C4-2B (cell line): ENCODE results near the gene PCDHGA3.
A peak's percentile ranks its signal among the peaks of the same experiment; 100 is the strongest.
"Not testable (repeated sequence)": the region's sequence is repeated elsewhere in the genome, so short reads cannot be mapped to it uniquely, and the experiment has no call there.

Experiments
- H3K27ac ChIP-seq: fragments of 450-650 bp; 2 replicates; pipeline ENCODE4 v1.5.1; 2017
- ZFX ChIP-seq: fragments of 450-650 bp; IDR thresholded peaks from 2 replicates; pipeline ENCODE4 v1.6.1; 2017
- TF ChIP-seq, protein P1 (sequence below): fragments of 450-650 bp; conservative IDR thresholded peaks from 2 replicates; pipeline ENCODE4 v1.5.1; 2017; ENCODE audit warnings: mild to moderate bottlenecking

PCDHGA3 gene

DNA sequence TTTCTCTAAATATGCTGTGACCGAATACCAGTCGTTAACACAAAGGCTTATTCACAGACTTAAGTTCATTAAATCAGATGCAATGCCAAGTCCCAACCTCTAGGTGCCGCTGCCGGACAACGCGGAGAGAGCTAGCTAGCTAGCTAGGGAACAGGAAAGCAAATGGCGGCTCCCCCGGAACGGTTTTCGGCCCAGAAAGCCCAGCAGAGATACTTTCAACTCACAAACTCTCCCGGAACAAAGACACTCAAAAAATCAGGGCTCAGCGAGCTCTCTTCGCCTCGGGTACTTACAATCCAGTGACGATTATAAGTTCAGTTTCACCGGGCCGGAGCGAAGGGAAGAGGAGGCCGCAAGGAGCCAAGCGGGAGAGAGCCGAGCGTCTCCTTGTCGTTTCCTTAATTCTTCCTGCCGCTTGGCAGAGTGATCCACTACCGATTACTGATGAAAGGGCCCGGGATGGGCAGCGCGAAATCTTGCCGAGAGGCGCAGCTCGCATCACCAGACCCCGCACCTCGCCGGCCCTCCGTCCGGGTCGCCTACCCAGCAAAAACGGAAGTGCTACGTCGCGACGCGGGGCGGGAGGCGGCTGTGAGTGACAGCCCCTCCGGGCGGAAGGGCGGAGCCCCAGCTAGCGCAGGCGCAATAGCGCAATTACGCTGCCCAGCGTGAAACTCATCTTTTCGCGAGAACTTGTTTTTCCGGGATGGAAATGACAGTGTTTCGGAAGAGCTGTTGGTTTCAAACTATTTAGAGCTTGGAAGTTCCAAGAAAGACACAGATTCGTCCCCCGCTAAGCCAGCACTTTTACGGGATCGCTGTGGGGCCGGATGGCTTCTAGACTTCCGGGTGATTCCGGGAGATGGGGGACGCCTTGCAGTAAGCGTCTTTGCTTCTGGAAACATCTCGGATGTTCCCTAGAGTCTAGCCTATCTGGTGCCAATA, 23.1 kb upstream of the PCDHGA3 start, which contains the start of gene TAF7:
Gene TAF7, minus strand, starts transcription at position 560 of the 945 bp plus-strand sequence. CDS start 740 bp downstream, outside the sequence.
- TF ChIP-seq ZFX, result peak; percentile 92
- TF ChIP-seq, protein P1, sequence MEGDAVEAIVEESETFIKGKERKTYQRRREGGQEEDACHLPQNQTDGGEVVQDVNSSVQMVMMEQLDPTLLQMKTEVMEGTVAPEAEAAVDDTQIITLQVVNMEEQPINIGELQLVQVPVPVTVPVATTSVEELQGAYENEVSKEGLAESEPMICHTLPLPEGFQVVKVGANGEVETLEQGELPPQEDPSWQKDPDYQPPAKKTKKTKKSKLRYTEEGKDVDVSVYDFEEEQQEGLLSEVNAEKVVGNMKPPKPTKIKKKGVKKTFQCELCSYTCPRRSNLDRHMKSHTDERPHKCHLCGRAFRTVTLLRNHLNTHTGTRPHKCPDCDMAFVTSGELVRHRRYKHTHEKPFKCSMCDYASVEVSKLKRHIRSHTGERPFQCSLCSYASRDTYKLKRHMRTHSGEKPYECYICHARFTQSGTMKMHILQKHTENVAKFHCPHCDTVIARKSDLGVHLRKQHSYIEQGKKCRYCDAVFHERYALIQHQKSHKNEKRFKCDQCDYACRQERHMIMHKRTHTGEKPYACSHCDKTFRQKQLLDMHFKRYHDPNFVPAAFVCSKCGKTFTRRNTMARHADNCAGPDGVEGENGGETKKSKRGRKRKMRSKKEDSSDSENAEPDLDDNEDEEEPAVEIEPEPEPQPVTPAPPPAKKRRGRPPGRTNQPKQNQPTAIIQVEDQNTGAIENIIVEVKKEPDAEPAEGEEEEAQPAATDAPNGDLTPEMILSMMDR, result peak; percentile 93
- H3K27ac ChIP-seq, result peak within 1 kb of the TSS; percentile 60

DNA sequence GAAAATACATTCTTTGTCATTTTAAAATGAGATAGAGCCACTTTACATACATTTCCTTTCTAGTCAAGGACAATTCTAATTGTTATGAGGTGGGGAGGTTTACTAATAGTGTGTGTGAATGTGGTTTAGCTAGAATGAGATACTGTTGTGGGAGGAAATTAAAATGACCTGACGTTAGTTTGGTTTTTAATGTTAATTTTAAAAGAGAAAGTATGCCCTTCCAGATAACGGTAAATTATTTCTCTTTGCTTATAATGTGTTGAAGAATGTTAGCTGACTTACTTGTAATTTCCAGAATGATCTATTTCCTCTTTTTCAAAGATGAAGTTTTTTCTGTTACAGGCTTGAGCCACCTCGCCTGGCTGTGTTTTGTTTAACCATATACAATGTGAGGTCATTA, 21.4 kb upstream of the PCDHGA3 start:
- no peak overlapping the region for H3K27ac ChIP-seq
- TF ChIP-seq ZFX, result no peak
- TF ChIP-seq, protein P1, result no peak

DNA sequence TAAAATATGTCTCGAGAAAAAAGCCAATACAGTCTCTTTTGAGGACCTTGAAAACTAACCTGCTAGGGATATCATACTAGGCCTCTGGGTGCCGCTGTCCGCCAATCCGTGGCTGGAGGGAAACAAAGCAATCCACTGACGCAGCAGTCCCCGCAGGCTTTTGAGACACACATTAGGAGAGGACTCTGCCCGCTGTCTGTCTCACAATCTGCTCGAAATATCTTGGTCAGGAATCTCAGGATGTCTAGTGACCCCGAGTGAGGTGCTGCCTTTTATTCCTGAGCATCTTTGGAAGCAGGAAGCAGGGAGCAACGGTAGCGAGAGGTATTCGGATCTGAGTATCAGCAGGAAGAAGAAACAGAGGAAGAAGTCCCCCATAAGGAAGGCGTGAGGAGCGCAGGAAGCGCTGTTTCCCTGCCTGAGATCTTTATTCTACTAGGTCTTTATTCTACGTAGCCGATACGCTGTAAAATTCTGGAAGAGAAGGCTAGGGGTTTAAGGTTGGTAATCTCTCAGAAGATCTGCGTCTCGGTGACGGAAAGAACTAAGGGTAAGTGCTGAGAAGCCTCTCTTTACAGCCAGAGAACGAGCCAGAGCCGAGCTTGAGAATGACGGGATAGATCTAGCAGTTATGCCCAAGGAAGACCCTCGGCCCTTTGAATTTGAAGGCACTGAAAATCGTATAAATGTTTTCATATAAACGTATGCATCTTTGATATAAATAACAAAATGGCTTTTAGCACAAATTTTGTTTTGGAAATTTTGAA, 17.4 kb upstream of the PCDHGA3 start:
- TF ChIP-seq, protein P1, result peak; percentile 67
- TF ChIP-seq ZFX, result no peak
- H3K27ac ChIP-seq, result no peak overlapping the region

DNA sequence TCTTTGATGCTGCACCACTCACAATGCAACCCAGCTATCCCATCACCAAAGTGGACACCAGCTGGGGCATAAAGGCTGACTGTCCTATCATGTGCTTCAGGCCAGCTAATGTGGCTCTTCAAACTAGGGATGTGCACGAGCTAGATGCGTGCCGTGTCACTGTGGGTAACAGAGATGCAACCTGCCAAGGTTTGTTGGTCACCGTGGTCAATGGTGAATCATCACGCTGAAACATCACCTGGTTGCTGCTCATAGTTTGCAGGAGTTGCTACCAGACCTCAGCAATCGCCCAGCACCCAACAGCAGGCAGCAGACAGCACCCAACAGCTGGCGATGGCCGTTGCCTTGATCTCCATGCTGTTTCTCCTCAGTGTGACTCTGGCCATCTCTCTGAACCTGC, 15.4 kb upstream of the PCDHGA3 start:
- TF ChIP-seq, protein P1, result no peak
- no peak for TF ChIP-seq ZFX
- no peak overlapping the region for H3K27ac ChIP-seq

- TF ChIP-seq ZFX, result no peak
- TF ChIP-seq, protein P1, result peak; percentile 66
- no peak within 1 kb of the TSS for H3K27ac ChIP-seq
Observed at GRCh38 chr5:141330299-141331080, 13.1 kb upstream of the PCDHGA3 start, which contains the start of gene PCDHGA1. Gene PCDHGA1, plus strand, starts transcription at chr5:141330514.

- not testable (repeated sequence) for H3K27ac ChIP-seq
Observed at GRCh38 chr5:141332571-141332970, 11.1 kb upstream of the PCDHGA3 start.

- TF ChIP-seq, protein P1, result peak; percentile 63
- TF ChIP-seq ZFX, result no peak
- no peak within 1 kb of the TSS for H3K27ac ChIP-seq
Observed at GRCh38 chr5:141338538-141339306, 4.9 kb upstream of the PCDHGA3 start, which contains the start of gene PCDHGA2. Gene PCDHGA2, plus strand, starts transcription at chr5:141338760.

GRCh38 chr5:141340781-141341354, 2.8 kb upstream of the PCDHGA3 start:
- not testable (repeated sequence) for H3K27ac ChIP-seq
